NB4 (cell line): ENCODE measurements around the gene KLK5.

Experiments used
- CTCF ChIP-seq: IDR thresholded peaks from one replicate; pipeline ENCODE4 v1.5.1; 2012; ENCODE audit warnings: low read depth, low read length
- POLR2A ChIP-seq: IDR thresholded peaks from 2 replicates; pipeline ENCODE4 v1.6.1; 2011; ENCODE audit warnings: mild to moderate bottlenecking; ENCODE audit not compliant: insufficient read length; ENCODE audit errors: extremely low read depth

- no peak for TF ChIP-seq POLR2A
- no peak for TF ChIP-seq CTCF
Observed at GRCh38 chr19:50967929-50968715, 15.3 kb upstream of the KLK5 start.
